ENCODE results near the gene DCAF16.

GRCh38 chr4:17816142-17816541 is 5.6 kb upstream of the DCAF16 start:
- TF ChIP-seq CTCF (IDR thresholded peaks at IDR 0.05) (no peak), POLR2A (IDR thresholded peaks at IDR 0.05) (no peak)

Measured in testis (tissue), 2 donors.